ENCODE measurements around the gene LY86.

DNA sequence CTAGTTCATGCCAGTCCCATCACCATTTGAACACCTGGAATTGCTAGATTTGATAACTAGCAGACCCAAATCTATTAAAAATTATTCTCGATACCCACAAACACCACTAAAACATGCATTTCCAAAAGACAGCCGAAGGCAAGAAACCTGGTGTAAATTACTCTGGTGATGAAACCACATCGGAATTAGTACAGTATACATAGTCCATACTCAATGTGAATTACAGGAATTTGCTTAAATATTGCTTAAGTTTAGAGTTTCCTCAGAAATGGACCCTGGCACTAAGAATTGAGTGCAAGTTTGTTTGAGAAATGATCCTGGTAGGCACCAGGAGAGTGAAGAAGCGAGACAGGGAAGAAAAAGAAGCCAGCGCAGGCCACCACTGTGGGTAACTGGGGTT, 13.7 kb downstream of the LY86 start:
- no peak for TF ChIP-seq POLR2A (IDR thresholded peaks at IDR 0.05)
- TF ChIP-seq, protein P1, sequence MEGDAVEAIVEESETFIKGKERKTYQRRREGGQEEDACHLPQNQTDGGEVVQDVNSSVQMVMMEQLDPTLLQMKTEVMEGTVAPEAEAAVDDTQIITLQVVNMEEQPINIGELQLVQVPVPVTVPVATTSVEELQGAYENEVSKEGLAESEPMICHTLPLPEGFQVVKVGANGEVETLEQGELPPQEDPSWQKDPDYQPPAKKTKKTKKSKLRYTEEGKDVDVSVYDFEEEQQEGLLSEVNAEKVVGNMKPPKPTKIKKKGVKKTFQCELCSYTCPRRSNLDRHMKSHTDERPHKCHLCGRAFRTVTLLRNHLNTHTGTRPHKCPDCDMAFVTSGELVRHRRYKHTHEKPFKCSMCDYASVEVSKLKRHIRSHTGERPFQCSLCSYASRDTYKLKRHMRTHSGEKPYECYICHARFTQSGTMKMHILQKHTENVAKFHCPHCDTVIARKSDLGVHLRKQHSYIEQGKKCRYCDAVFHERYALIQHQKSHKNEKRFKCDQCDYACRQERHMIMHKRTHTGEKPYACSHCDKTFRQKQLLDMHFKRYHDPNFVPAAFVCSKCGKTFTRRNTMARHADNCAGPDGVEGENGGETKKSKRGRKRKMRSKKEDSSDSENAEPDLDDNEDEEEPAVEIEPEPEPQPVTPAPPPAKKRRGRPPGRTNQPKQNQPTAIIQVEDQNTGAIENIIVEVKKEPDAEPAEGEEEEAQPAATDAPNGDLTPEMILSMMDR (IDR thresholded peaks at IDR 0.05): no peak

All from thyroid gland (tissue), 4 donors.